CD4-positive, alpha-beta T cell treated with Interleukin-10 for 1 hour (primary cell): ENCODE results near the gene HBP1.
"Not testable (repeated sequence)": the region's sequence is repeated elsewhere in the genome, so short reads cannot be mapped to it uniquely, and the experiment has no call there.

Experiments
- DNase-seq: peaks from one replicate; pipeline ENCODE4 v3.0.0-alpha.2; 2020

Gene HBP1

GRCh38 chr7:107155726-107156125 is 13.1 kb upstream of the HBP1 start:
- DNase-seq, result not testable (repeated sequence)

GRCh38 chr7:107157091-107157490 is 11.7 kb upstream of the HBP1 start:
- no peak for DNase-seq

GRCh38 chr7:107158028-107158427 is 10.8 kb upstream of the HBP1 start:
- DNase-seq, result no peak

- DNase-seq, result no peak
Observed at GRCh38 chr7:107160389-107160788, 8.4 kb upstream of the HBP1 start.

GRCh38 chr7:107161415-107161814 is 7.4 kb upstream of the HBP1 start:
- no peak for DNase-seq

- no peak for DNase-seq
Observed at GRCh38 chr7:107162475-107162874, 6.3 kb upstream of the HBP1 start.

- DNase-seq, result no peak
Observed at GRCh38 chr7:107164092-107164491, 4.7 kb upstream of the HBP1 start.

- DNase-seq, result no peak
Observed at GRCh38 chr7:107165341-107165740, 3.5 kb upstream of the HBP1 start.

- no peak for DNase-seq
Observed at GRCh38 chr7:107166736-107167426, 1.9 kb upstream of the HBP1 start.

GRCh38 chr7:107167483-107168232 is 1.1 kb upstream of the HBP1 start:
- DNase-seq, result peak; percentile 74

GRCh38 chr7:107169120-107170050 is 582 bp downstream of the HBP1 start:
- peak; percentile 91 for DNase-seq

GRCh38 chr7:107170051-107170915 is 1.5 kb downstream of the HBP1 start:
- no peak for DNase-seq

GRCh38 chr7:107171496-107171895 is 2.7 kb downstream of the HBP1 start:
- no peak for DNase-seq

GRCh38 chr7:107172276-107173032 is 3.7 kb downstream of the HBP1 start:
- DNase-seq, result no peak

- no peak for DNase-seq
Observed at GRCh38 chr7:107173191-107173590, 4.4 kb downstream of the HBP1 start.

- DNase-seq, result no peak
Observed at GRCh38 chr7:107173691-107174406, 5.0 kb downstream of the HBP1 start.

- DNase-seq, result no peak
Observed at GRCh38 chr7:107179326-107180164, 10.7 kb downstream of the HBP1 start.

- peak; percentile 26 for DNase-seq
Observed at GRCh38 chr7:107180378-107180777, 11.6 kb downstream of the HBP1 start.

GRCh38 chr7:107181172-107181571 is 12.4 kb downstream of the HBP1 start:
- no peak for DNase-seq

GRCh38 chr7:107185716-107186115 is 16.9 kb downstream of the HBP1 start:
- no peak for DNase-seq
